ENCODE results near the gene PDZD2.
"Not testable (repeated sequence)": the region's sequence is repeated elsewhere in the genome, so short reads cannot be mapped to it uniquely, and the experiment has no call there.

Gene PDZD2

GRCh38 chr5:32030222-32030621 lies 391.3 kb downstream of the PDZD2 start:
- DNase-seq: no peak

- DNase-seq: no peak
Observed at GRCh38 chr5:32030686-32031085, 391.8 kb downstream of the PDZD2 start.

- no peak for DNase-seq
Observed at GRCh38 chr5:32031089-32031488, 392.2 kb downstream of the PDZD2 start.

GRCh38 chr5:32038523-32038922 lies 399.6 kb downstream of the PDZD2 start:
- DNase-seq: no peak

- not testable (repeated sequence) for DNase-seq
Observed at GRCh38 chr5:32039133-32039532, 400.2 kb downstream of the PDZD2 start.

- not testable (repeated sequence) for DNase-seq
Observed at GRCh38 chr5:32039601-32040000, 400.7 kb downstream of the PDZD2 start.

- DNase-seq: not testable (repeated sequence)
Observed at GRCh38 chr5:32040181-32040695, 401.3 kb downstream of the PDZD2 start.

GRCh38 chr5:32042551-32042961 lies 403.6 kb downstream of the PDZD2 start:
- no peak for DNase-seq

- DNase-seq: no peak
Observed at GRCh38 chr5:32043105-32043504, 404.2 kb downstream of the PDZD2 start.

GRCh38 chr5:32044434-32044833 lies 405.5 kb downstream of the PDZD2 start:
- no peak for DNase-seq

GRCh38 chr5:32044939-32045338 lies 406.0 kb downstream of the PDZD2 start:
- no peak for DNase-seq

- no peak for DNase-seq
Observed at GRCh38 chr5:32047056-32047455, 408.1 kb downstream of the PDZD2 start.

- no peak for DNase-seq
Observed at GRCh38 chr5:32051796-32052195, 412.9 kb downstream of the PDZD2 start.

GRCh38 chr5:32055891-32056866 lies 417.2 kb downstream of the PDZD2 start:
- DNase-seq: no peak

GRCh38 chr5:32057187-32058096 lies 418.5 kb downstream of the PDZD2 start:
- no peak for DNase-seq

- DNase-seq: no peak
Observed at GRCh38 chr5:32058101-32058500, 419.2 kb downstream of the PDZD2 start.

GRCh38 chr5:32058997-32059396 lies 420.1 kb downstream of the PDZD2 start:
- DNase-seq: no peak

GRCh38 chr5:32059761-32060530 lies 421.0 kb downstream of the PDZD2 start:
- no peak for DNase-seq

- no peak for DNase-seq
Observed at GRCh38 chr5:32061236-32061635, 422.3 kb downstream of the PDZD2 start.

GRCh38 chr5:32066448-32066847 lies 427.5 kb downstream of the PDZD2 start:
- DNase-seq: no peak

All from hypothalamus (tissue), 51 donors.